Smooth muscle cell of the brain vasculature (primary cell): Measurements from ENCODE around the gene PLPP1.

Experiments
- DNase-seq: peaks from one replicate; pipeline ENCODE4 v3.0.0-alpha.2; 2012; ENCODE audit warnings: low read depth, low spot score

The PLPP1 gene

GRCh38 chr5:55534436-55535198, at the start of gene PLPP1:
PLPP1 (minus strand) TSS chr5:55534964; CDS start chr5:55534629, 335 bp downstream.
- peak; percentile 58 for DNase-seq

GRCh38 chr5:55583578-55583977, 48.8 kb upstream of the PLPP1 start:
- DNase-seq: no peak

- DNase-seq: no peak
Observed at GRCh38 chr5:55582256-55582655, 47.5 kb upstream of the PLPP1 start.

DNA sequence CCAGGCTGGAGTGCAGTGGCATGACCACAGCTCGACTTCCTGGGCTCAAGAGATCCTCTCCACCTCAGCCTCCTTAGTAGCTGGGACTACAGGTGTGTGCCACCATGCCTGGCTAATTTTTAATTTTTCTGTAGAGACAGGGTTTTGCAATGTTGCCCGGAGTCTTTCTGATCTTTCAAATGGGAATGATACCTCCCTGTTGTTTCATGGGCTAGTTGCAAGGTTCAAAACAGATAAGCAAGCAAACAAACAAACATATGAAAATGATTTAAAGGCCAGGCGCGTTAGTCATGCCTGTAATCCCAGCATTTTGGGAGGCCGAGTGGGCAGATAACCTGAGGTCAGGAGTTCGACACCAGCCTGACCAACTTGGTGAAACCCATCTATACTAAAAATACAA, 45.3 kb upstream of the PLPP1 start:
- DNase-seq: no peak

DNA sequence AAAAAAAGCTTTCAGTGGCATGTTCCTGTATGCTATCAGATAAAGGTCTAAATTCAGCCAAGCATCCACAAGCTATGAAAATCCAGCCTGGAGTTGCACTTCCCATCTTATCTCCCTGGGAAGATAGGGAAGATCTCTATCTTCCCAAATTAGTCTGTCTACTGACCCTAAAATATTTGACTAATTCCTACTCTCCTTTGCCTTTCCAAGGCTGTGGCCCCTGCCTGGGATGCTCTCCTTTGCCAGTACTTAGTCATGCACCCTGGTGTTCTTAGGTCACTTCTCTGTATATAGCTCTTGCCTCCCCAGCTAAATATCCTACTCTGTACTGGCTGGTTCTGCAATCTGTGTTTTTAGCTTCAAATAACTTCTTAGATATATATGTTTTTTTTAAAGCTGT, 44.0 kb upstream of the PLPP1 start:
- no peak for DNase-seq

DNA sequence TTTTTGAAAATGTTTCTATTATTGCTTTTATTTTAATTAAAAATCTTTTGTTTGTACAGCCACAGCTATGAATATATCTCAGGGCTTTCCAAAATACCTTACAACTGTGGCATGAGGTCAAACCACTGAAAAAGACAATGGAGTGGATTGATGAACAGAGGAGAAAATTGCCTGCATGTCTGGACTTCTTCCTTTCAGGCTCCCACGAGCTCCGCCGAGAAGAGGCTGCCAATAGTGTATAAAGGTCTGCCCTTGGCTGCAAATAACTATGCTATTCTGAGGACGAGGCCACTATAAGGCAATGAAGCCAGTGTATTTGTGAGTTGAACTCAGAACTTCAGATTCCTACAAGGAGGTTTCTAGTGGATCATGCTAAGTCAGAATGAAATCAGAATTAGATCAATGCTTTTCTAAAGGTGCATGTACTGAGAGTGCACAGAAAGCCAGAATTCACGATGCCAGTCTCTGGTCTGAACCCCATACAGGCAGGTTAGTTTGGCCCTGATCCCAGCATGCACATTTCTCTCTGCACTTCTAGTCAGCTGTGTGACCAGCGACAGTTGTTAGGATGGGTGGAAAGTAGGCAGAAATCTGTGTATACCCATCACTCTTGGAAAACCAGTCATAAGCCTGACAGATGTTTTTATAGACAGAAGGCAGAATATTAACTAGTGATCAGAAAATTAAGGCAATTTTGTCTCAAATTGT, 42.7 kb upstream of the PLPP1 start:
- no peak for DNase-seq

- no peak for DNase-seq
Observed at GRCh38 chr5:55576661-55577060, 41.9 kb upstream of the PLPP1 start.

- no peak for DNase-seq
Observed at GRCh38 chr5:55575815-55576583, 41.2 kb upstream of the PLPP1 start.

DNA sequence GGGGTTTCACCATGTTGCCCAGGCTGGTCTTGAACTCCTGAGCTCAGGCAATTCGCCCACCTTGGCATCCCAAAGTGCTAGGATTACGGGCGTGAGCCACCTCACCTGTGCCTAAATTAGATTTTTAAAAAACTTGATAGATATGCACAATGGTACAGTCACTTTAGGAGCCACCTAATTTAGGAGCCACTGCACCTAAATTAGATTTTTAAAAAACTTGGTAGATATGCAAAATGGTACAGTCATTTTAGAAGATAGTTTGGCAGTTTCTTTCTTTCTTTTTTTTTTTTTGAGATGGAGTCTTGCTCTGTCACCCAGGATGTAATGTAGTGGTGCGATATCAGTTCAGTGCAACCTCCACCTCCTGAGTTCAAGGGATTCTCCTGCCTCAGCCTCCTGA, 37.8 kb upstream of the PLPP1 start:
- DNase-seq: no peak

DNA sequence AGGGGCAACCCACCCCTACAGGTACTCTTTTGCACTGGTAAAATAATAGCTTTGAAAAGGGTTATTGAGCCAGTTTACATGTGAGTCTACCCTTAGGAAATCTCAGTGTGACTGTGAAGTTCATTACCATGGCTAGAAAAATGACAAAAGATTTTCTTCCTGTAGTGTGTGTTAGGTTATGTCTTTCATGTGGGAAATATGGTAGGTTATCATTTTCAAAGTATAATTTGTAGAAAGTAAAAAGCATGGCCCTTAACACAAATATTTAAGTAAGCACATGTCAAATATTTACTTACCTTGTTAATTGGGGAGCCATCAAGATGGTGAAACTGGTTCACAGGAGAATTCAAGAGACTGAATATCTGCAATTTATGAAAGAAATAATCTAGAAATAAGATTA, 37.3 kb upstream of the PLPP1 start:
- no peak for DNase-seq

GRCh38 chr5:55570570-55570969, 35.8 kb upstream of the PLPP1 start:
- DNase-seq: no peak

DNA sequence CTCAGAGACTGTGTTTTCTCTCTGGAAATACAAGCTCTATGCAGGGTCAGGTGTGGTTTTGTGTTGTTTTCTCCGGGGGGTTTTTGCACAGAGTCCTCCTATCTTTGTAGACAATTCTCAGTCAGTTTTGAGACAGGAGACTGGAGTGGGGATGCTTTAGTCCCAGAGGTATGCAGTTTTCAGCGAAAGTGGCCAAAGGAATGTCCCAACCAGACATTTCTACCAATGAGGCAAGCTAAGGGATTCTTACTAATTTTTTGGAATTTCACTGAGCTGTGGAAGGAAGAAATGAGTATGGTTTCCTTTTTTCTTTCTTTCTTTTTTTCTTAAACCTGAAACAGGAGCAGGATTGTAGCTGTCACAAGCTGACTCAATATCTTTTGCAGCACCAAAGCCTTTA, 35.3 kb upstream of the PLPP1 start:
- no peak for DNase-seq

DNA sequence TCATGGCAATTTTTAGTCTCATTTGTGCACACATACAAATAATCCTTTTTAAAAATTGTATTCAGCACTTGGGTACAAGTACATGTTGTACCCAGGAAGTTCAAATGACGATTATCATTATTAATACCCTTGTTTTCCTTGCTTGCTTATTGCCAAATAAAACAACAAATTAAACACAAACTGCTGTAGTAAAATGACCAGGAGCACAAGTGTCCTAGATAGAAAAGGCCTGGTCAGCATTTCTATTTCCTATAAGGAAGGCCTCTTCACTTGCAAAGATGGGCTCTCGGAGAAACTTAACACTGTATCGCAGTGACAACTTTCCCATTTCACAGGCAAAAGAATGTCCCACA, 34.7 kb upstream of the PLPP1 start:
- DNase-seq: no peak

- no peak for DNase-seq
Observed at GRCh38 chr5:55568654-55569512, 34.1 kb upstream of the PLPP1 start.

DNA sequence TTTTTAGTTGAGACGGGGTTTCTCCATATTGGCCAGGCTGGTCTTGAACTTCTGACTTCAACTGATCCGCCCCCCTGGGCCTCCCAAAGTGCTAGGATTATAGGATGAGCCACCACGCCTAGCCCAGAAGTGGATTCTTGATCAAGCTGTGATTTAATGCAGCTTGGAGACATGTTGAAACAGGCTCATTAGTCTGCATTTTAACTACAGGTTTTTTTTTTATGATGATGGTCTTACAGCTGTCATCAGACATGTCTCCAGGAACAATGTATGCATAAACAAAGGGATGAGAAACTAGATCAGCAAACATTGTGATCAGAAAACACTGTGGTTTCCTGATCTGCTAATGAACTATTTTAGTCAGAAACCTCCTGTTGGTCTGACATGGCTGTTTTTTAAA, 30.0 kb upstream of the PLPP1 start:
- DNase-seq: no peak

DNA sequence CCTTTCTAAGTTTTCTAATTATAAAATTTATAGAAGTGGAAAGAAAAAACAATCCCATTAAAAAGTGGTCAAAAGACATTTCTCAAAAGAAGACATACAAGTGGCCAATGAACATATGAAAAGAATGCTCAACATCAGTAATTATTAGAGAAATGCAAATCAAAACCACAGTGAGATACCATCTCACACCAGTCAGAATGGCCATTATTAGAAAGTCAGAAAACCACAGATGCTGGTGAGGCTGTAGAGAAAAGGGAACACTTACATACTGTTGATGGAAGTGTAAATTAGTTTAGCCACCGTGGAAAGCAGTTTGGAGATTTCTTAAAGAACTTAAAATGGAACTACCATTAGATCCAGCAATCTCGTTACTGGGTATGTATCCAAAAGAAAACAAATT, 23.7 kb upstream of the PLPP1 start:
- DNase-seq: no peak

DNA sequence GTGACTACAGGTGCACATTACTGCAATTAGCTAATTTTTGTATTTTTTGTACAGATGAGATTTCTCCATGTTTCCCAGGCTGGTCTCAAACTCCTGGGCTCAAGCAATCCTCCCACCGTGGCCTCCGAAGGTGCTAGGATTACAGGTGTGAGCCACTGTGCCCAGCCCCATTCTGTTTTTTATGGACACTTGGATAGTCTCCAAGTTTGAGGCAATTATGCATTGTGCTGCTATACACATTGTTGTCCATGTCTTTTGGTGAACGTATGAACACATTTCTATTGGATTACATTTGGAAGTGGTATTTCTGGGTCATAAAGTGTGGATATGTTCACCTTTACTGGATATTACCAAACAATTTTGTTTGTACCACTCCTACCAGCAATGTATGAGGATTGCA, 22.4 kb upstream of the PLPP1 start:
- no peak for DNase-seq

GRCh38 chr5:55554585-55555202, 19.9 kb upstream of the PLPP1 start:
- DNase-seq: no peak

DNA sequence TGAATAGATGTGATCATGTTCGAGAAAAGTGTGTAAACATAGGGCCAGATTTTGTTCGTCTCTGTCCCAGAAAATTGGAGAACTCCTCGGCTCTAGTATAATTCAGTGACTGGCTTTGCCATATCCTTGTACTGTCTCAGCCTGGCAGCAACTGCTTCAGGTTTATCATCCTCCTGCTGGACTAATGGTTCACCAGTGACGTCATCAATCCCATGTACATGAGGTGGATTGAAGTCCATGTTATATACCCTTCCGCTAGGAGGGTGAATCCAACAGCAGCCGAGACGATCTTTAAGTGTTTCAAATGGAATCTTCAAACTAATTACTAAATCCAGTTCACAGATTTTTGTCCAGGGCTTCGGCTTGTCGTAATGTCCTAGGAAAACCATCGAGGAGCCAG, 17.1 kb upstream of the PLPP1 start:
- no peak for DNase-seq

GRCh38 chr5:55551358-55551757, 16.6 kb upstream of the PLPP1 start:
- no peak for DNase-seq

DNA sequence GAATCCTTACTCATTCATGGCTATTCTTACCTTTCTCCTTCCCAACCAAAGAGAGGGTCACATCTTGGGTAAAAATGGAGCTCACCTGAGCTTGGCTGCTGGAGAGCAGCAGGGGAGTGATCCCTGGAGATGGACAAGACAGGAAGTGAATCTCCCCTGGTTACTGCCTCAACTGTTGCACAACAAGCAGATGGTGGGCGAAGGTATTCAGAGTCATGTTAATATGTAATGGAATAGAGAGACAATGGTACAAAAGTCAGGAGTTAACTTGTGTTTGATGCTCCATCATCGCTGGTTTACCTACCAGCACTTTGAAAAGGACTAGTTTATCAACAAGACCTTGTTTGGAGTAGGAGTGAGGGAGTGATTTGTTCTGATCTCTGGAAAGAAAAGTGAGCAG, 13.0 kb upstream of the PLPP1 start:
- DNase-seq: no peak
